Neural crest cell (in vitro differentiated cells): Measurements from ENCODE around the gene MT2A. TPM values are rescaled to one million over a fixed set of nuclear protein-coding genes. Genes with fewer than 3 reads are reported as not detected.
"Not testable (repeated sequence)": the region's sequence is repeated elsewhere in the genome, so short reads cannot be mapped to it uniquely, and the experiment has no call there.

Source experiments
- DNase-seq: peaks from one replicate; pipeline ENCODE4 v3.0.0; 2021; ENCODE audit warnings: low read depth, mixed read lengths, low spot score
- H3K27ac Mint-ChIP-seq: one replicate; pipeline ENCODE4 v1.8.0; 2021; ENCODE audit warnings: mild to moderate bottlenecking, mixed read lengths; ENCODE audit not compliant: unreplicated experiment
- H3K27me3 Mint-ChIP-seq: 2 replicates; pipeline ENCODE4 v1.8.0; 2021; ENCODE audit warnings: low read depth, mild to moderate bottlenecking, mixed read lengths
- H3K36me3 Mint-ChIP-seq: 2 replicates; pipeline ENCODE4 v1.8.0; 2021; ENCODE audit warnings: low read depth, mild to moderate bottlenecking, mixed read lengths
- H3K4me1 Mint-ChIP-seq: 2 replicates; pipeline ENCODE4 v1.8.0; 2021; ENCODE audit warnings: mixed read lengths
- H3K4me3 Mint-ChIP-seq: one replicate; pipeline ENCODE4 v1.8.0; 2021; ENCODE audit warnings: mild to moderate bottlenecking, mixed read lengths
- H3K9me3 Mint-ChIP-seq: 2 replicates; pipeline ENCODE4 v1.8.0; 2021; ENCODE audit warnings: mixed read lengths
- CTCF ChIP-seq: fragments of 200-600 bp; sonication (generic); conservative IDR thresholded peaks from 2 replicates; pipeline ENCODE4 v1.5.0; 2021; ENCODE audit warnings: antibody characterized with exemption, mild to moderate bottlenecking
- total RNA-seq: library from RNA; stranded (reverse); gene quantifications from 2 replicates; pipeline ENCODE4 v1.2.1, GENCODE V29; 2021

MT2A gene
- total RNA-seq, 1 donor from 2014 or later: 11.6 TPM

- no peak overlapping the region for H3K4me3 Mint-ChIP-seq
- no peak for DNase-seq
- no peak overlapping the region for H3K27ac Mint-ChIP-seq
- no peaks in the 10 kb centered on the region for H3K4me1 Mint-ChIP-seq
- no peaks in the 10 kb centered on the region for H3K9me3 Mint-ChIP-seq
- TF ChIP-seq CTCF: no peak
- H3K36me3 Mint-ChIP-seq: no peaks in the 10 kb centered on the region
- peaks cover 18% of the 10 kb centered on the region for H3K27me3 Mint-ChIP-seq
Observed at GRCh38 chr16:56580391-56581048, 27.9 kb upstream of the MT2A start.

- not testable (repeated sequence) for H3K36me3 Mint-ChIP-seq, H3K27ac Mint-ChIP-seq, DNase-seq, H3K9me3 Mint-ChIP-seq, H3K4me3 Mint-ChIP-seq, H3K4me1 Mint-ChIP-seq
- H3K27me3 Mint-ChIP-seq: peaks cover 38% of the 10 kb centered on the region
Observed at GRCh38 chr16:56582911-56583310, 25.5 kb upstream of the MT2A start.

- H3K36me3 Mint-ChIP-seq: no peaks in the 10 kb centered on the region
- no peaks in the 10 kb centered on the region for H3K9me3 Mint-ChIP-seq
- no peak overlapping the region for H3K27ac Mint-ChIP-seq
- no peak for TF ChIP-seq CTCF
- H3K4me1 Mint-ChIP-seq: no peaks in the 10 kb centered on the region
- DNase-seq: no peak
- H3K4me3 Mint-ChIP-seq: no peak overlapping the region
- H3K27me3 Mint-ChIP-seq: peaks cover 45% of the 10 kb centered on the region
Observed at GRCh38 chr16:56583351-56584168, 24.8 kb upstream of the MT2A start.

- Mint-ChIP-seq H3K27me3 (peaks cover 52% of the 10 kb centered on the region), H3K4me1 (peaks cover 4% of the 10 kb centered on the region), H3K9me3 (no peaks in the 10 kb centered on the region), H3K4me3 (no peak overlapping the region), H3K36me3 (no peaks in the 10 kb centered on the region), H3K27ac (no peak overlapping the region)
- DNase-seq: no peak
- no peak for TF ChIP-seq CTCF
Observed at GRCh38 chr16:56584276-56584675, 24.1 kb upstream of the MT2A start.

GRCh38 chr16:56588781-56589140 is 19.6 kb upstream of the MT2A start:
- Mint-ChIP-seq H3K4me3 (peak overlapping the region; percentile 83), H3K9me3 (no peaks in the 10 kb centered on the region), H3K27me3 (peaks cover 85% of the 10 kb centered on the region), H3K27ac (no peak overlapping the region), H3K36me3 (no peaks in the 10 kb centered on the region), H3K4me1 (peaks cover 13% of the 10 kb centered on the region)
- TF ChIP-seq CTCF: no peak
- no peak for DNase-seq
